Measurements from ENCODE around the gene KRTAP12-4. TPM values are rescaled to one million over a fixed set of nuclear protein-coding genes. Genes with fewer than 3 reads are reported as not detected.
"Not testable (repeated sequence)": the region's sequence is repeated elsewhere in the genome, so short reads cannot be mapped to it uniquely, and the experiment has no call there.

The KRTAP12-4 gene
- total RNA-seq, 1 donor from 2014 or later = not detected

DNA sequence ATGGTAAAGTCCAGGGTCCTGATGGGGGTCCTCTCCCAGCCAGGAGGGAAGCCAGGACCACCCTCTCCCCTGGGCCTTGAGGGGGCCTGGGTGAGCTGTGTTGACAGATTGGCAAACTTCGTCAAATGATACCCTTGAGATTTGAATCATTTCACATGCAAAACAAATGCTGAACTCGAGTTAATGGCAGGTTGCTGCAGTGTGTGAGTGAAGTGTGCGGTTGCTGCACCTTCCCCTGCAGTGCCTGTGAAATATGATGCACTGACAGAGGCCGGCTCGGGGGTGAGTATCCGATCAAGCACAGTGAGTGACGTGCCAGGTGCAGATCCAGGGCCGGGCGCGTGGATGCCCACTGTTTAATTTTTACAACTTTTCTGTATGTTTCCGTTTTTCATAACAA, 33.2 kb upstream of the KRTAP12-4 start:
- Histone ChIP-seq H3K27me3 (ENCODE audit: control insufficient read depth in 3 of 3, insufficient read depth in 3 of 3, low read length in 3 of 3) (peaks cover 11 to 45% (median 33%) of the 10 kb centered on the region in 3 donors), H3K4me1 (ENCODE audit: control insufficient read depth in 3 of 3, insufficient read depth in 3 of 3, low read length in 3 of 3) (no peaks in the 10 kb centered on the region), H3K36me3 (ENCODE audit: control insufficient read depth in 3 of 3, insufficient read depth in 3 of 3, low read length in 3 of 3) (no peaks in the 10 kb centered on the region), H3K4me3 (ENCODE audit: low read length in 3 of 3) (no peak overlapping the region), H3K9me3 (ENCODE audit: control insufficient read depth in 3 of 3, low read length in 3 of 3) (peaks cover 0 to 2% (median 1%) of the 10 kb centered on the region in 3 donors), H3K9ac (ENCODE audit: low read depth in 1 of 3, low read length in 3 of 3) (no peak overlapping the region), H3K27ac (ENCODE audit: low read depth, low read length) (no peak overlapping the region)

DNA sequence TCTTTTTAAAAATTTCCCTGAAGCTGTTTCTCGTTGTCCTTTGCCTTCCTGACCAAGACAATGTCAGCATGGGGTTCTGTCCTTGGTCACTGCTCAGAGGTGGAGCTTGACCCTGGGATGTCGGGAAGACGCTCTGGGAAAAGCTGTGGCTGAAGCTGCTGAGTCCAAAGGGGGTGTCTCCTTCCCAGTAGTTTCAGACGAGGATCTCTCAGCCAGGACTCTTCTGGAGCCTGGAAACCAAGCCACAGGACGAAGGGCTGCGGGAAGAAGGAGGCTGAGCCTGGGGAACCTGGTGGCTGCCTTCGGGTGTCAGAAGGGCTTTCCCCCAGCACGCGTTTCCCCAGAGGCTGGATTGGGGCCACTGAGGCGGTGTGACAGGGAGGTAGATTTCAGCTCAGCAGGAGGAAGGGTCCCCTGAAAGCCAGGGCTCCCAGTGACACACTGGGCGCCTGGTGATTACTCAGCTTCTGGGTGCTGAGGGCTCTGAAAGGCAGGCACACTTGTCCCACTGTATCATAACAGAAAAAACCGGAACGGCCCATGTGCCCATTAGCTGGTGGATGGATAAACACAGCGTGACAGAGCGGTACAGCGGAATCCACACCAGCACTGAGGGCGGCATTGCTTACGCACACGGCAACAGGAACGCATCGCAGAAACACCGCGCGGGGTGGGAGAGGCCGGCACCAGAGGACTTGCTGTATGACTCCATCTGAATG, 32.5 kb upstream of the KRTAP12-4 start:
- H3K4me1 ChIP-seq (ENCODE audit: control insufficient read depth in 3 of 3, insufficient read depth in 3 of 3, low read length in 3 of 3) = no peaks in the 10 kb centered on the region
- no peak overlapping the region for H3K27ac ChIP-seq (ENCODE audit: low read depth, low read length)
- H3K9ac ChIP-seq (ENCODE audit: low read depth in 1 of 3, low read length in 3 of 3) = no peak overlapping the region
- H3K36me3 ChIP-seq (ENCODE audit: control insufficient read depth in 3 of 3, insufficient read depth in 3 of 3, low read length in 3 of 3) = no peaks in the 10 kb centered on the region
- no peak overlapping the region for H3K4me3 ChIP-seq (ENCODE audit: low read length in 3 of 3)
- peaks cover 11 to 51% (median 38%) of the 10 kb centered on the region in 3 donors for H3K27me3 ChIP-seq (ENCODE audit: control insufficient read depth in 3 of 3, insufficient read depth in 3 of 3, low read length in 3 of 3)
- no peaks in the 10 kb centered on the region for H3K9me3 ChIP-seq (ENCODE audit: control insufficient read depth in 3 of 3, low read length in 3 of 3)

DNA sequence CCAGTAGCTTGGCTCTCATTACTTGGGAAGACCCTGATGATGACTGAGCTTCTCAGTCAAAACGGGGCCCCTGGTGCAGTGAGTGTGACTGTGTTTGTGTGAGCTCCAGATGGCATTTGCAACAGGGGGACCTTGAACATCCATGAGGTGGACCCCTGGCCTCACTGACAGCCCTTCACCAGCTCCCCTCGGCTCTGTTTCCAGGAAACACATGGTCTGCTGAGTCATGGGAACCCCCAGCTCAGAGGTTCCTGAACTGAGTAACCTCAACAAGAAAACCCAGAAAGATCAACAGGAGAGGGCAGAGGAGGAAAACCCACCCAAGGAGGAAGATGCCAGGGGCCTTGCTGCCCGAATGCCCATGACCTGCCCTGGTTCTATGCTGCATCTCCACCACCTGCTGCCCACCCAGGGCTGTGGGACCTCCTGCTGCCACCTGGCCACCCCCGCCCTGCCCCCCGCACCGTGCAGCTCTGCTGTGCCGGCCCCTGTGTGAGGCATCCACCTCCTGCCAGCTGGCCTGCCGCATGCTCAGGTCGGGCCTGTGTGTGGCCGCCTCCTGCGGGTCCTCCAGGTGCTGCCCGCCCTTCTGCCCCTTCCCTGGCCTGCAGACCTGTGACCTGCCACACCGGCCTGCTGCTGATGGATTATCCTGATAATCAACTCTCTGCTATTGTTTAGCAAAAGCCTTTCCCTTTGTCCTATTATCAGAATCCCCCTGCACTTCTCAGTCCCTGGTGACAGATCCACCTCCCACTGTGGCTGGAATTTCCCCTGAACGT, 31.7 kb upstream of the KRTAP12-4 start:
- Histone ChIP-seq H3K9me3 (ENCODE audit: control insufficient read depth in 3 of 3, low read length in 3 of 3) (no peaks in the 10 kb centered on the region), H3K27me3 (ENCODE audit: control insufficient read depth in 3 of 3, insufficient read depth in 3 of 3, low read length in 3 of 3) (peaks cover 11 to 51% (median 38%) of the 10 kb centered on the region in 3 donors), H3K27ac (ENCODE audit: low read depth, low read length) (no peak overlapping the region), H3K36me3 (ENCODE audit: control insufficient read depth in 3 of 3, insufficient read depth in 3 of 3, low read length in 3 of 3) (no peaks in the 10 kb centered on the region), H3K9ac (ENCODE audit: low read depth in 1 of 3, low read length in 3 of 3) (no peak overlapping the region), H3K4me1 (ENCODE audit: control insufficient read depth in 3 of 3, insufficient read depth in 3 of 3, low read length in 3 of 3) (no peaks in the 10 kb centered on the region), H3K4me3 (ENCODE audit: low read length in 3 of 3) (no peak overlapping the region)

DNA sequence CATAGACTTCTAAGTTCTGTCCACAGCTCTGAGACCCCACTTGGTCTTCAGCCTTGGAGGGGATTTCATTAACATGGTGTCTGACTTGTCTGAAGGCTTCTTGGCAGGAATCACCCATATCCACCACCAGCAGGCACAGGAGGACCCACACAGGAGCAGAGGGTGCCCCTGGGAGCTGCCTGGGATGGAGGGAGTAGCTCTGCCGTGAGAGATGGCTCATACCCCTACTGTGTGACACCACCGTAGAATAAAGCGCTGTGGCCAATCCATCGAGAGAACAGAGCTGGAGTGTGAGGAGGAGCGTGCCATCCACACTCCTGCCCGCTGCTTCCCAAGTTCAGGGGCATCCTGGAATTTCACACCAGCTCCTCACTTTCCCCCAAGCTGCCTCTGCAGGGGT, 30.6 kb upstream of the KRTAP12-4 start:
- not testable (repeated sequence) for H3K27ac ChIP-seq (ENCODE audit: low read depth, low read length); H3K4me3 ChIP-seq (ENCODE audit: low read length in 3 of 3); H3K9ac ChIP-seq (ENCODE audit: low read depth in 1 of 3, low read length in 3 of 3); H3K9me3 ChIP-seq (ENCODE audit: control insufficient read depth in 3 of 3, low read length in 3 of 3); H3K4me1 ChIP-seq (ENCODE audit: control insufficient read depth in 3 of 3, insufficient read depth in 3 of 3, low read length in 3 of 3); H3K36me3 ChIP-seq (ENCODE audit: control insufficient read depth in 3 of 3, insufficient read depth in 3 of 3, low read length in 3 of 3)
- peaks cover 11 to 51% (median 38%) of the 10 kb centered on the region in 3 donors for H3K27me3 ChIP-seq (ENCODE audit: control insufficient read depth in 3 of 3, insufficient read depth in 3 of 3, low read length in 3 of 3)

DNA sequence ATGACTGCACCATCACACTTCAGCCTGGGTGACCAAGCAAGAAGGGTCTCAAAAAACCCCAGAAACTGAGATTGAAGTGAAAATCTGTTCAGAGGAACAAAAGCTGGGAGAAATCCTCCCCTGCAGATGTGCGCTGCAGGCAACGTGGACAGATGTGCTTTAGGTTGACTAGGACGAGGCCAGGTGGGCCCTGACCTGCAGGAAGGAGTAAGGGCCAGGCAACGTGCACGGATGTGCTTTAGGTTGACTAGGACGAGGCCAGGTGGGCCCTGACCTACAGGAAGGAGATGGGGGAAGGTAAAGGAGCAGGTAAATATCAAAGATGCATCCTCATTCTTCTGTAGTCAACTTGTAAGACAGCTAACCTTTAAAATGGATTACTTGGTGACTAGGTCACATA, 30.0 kb upstream of the KRTAP12-4 start:
- Histone ChIP-seq H3K9me3 (ENCODE audit: control insufficient read depth in 3 of 3, low read length in 3 of 3) (no peaks in the 10 kb centered on the region), H3K4me1 (ENCODE audit: control insufficient read depth in 3 of 3, insufficient read depth in 3 of 3, low read length in 3 of 3) (no peaks in the 10 kb centered on the region), H3K36me3 (ENCODE audit: control insufficient read depth in 3 of 3, insufficient read depth in 3 of 3, low read length in 3 of 3) (no peaks in the 10 kb centered on the region), H3K4me3 (ENCODE audit: low read length in 3 of 3) (no peak overlapping the region), H3K9ac (ENCODE audit: low read depth in 1 of 3, low read length in 3 of 3) (no peak overlapping the region), H3K27me3 (ENCODE audit: control insufficient read depth in 3 of 3, insufficient read depth in 3 of 3, low read length in 3 of 3) (peaks cover 11 to 51% (median 38%) of the 10 kb centered on the region in 3 donors), H3K27ac (ENCODE audit: low read depth, low read length) (no peak overlapping the region)

DNA sequence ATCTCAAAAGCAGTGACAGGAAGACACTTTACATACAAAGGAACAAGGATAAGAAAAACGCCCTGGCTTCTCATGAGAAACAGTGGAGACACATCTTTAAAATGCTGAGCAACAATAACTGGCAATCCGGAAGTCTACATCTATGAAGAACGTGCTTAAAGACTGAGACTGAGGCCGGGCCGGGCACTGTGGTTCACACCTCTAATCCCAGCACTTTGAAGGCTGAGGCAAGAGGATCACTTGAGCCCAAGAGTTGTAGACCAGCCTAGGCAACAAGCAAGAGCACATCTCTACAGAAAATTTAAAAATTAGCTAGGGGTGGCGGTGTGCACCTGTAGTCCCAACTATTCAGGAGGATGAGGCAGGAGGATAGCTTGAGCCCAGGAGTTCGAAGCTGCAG, 29.6 kb upstream of the KRTAP12-4 start:
- Histone ChIP-seq H3K9ac (ENCODE audit: low read depth in 1 of 3, low read length in 3 of 3) (no peak overlapping the region), H3K4me1 (ENCODE audit: control insufficient read depth in 3 of 3, insufficient read depth in 3 of 3, low read length in 3 of 3) (no peaks in the 10 kb centered on the region), H3K4me3 (ENCODE audit: low read length in 3 of 3) (no peak overlapping the region), H3K27ac (ENCODE audit: low read depth, low read length) (no peak overlapping the region), H3K27me3 (ENCODE audit: control insufficient read depth in 3 of 3, insufficient read depth in 3 of 3, low read length in 3 of 3) (peaks cover 11 to 51% (median 38%) of the 10 kb centered on the region in 3 donors), H3K9me3 (ENCODE audit: control insufficient read depth in 3 of 3, low read length in 3 of 3) (no peaks in the 10 kb centered on the region), H3K36me3 (ENCODE audit: control insufficient read depth in 3 of 3, insufficient read depth in 3 of 3, low read length in 3 of 3) (no peaks in the 10 kb centered on the region)

DNA sequence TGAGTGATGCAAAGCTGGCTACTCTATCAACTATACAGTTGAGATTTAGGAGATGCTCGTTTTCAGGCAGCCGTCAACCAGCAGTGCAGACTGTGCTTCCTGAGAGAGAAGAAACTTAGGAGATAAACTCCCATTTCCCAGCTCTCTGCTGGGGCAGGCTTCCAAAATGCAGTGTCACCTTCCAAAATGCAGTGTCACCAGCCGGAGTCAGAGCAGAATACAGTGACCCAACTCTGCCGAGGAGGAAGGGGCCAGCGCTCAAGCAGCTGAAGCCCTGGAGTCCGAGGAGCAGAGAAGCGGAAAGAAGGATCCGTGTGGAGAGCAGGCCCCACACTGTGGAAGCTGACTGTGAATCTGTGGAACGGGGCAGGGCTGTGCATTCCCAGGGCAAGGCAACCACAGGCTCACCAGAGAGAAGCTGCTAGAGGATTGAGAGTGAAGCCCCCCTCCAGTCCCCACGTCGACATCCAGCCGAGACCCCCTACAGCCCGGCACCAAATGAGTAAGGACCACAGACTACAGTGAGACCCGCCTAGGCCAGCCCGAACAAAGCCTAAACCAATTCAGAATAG, 28.2 kb upstream of the KRTAP12-4 start:
- H3K4me3 ChIP-seq (ENCODE audit: low read length in 3 of 3) = no peak overlapping the region
- no peaks in the 10 kb centered on the region for H3K9me3 ChIP-seq (ENCODE audit: control insufficient read depth in 3 of 3, low read length in 3 of 3)
- no peaks in the 10 kb centered on the region for H3K4me1 ChIP-seq (ENCODE audit: control insufficient read depth in 3 of 3, insufficient read depth in 3 of 3, low read length in 3 of 3)
- H3K36me3 ChIP-seq (ENCODE audit: control insufficient read depth in 3 of 3, insufficient read depth in 3 of 3, low read length in 3 of 3) = no peaks in the 10 kb centered on the region
- H3K27ac ChIP-seq (ENCODE audit: low read depth, low read length) = no peak overlapping the region
- no peak overlapping the region for H3K9ac ChIP-seq (ENCODE audit: low read depth in 1 of 3, low read length in 3 of 3)
- peaks cover 11 to 41% (median 27%) of the 10 kb centered on the region in 3 donors for H3K27me3 ChIP-seq (ENCODE audit: control insufficient read depth in 3 of 3, insufficient read depth in 3 of 3, low read length in 3 of 3)

DNA sequence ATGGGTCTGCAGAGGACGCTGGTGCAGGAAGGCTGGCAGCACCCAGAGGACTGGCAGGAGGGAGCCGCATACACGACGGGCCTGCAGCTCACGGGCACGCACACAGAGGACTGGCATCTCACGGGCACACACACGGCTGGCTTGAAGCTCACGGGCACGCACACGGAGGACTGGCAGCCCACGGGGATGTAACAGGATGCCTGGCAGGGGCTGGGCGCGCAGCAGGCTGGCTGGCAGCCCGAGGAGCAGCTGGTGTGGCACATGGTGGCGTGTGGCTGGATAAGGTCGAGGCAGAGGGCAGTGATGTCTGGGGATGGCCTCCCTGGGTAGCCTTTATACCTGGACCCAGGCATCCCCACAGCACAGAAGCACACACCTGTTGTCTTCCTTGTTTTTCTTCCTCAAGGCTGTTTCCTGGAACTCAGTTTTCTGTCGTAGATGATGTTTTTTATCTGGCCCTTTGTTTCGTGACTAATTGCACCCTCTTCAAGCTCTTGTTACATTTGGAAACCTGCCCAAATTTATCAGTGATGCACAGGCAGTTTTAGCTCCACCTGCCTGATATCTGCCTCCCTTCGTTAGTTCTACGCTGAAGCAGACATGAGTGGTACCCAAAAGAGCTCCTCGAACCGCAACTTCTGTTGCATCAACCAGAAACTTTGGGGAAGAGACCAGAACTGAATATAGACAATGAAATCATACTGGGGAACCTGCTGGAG, 27.6 kb upstream of the KRTAP12-4 start, which contains the start of gene KRTAP12-1:
Gene KRTAP12-1 (minus strand): TSS at position 303 of the 719 bp plus-strand sequence. CDS start 40 bp downstream, at position 263.
- H3K9ac ChIP-seq (ENCODE audit: low read depth in 1 of 3, low read length in 3 of 3) = no peak within 1 kb of the TSS
- no peaks in the 10 kb centered on the region for H3K4me1 ChIP-seq (ENCODE audit: control insufficient read depth in 3 of 3, insufficient read depth in 3 of 3, low read length in 3 of 3)

DNA sequence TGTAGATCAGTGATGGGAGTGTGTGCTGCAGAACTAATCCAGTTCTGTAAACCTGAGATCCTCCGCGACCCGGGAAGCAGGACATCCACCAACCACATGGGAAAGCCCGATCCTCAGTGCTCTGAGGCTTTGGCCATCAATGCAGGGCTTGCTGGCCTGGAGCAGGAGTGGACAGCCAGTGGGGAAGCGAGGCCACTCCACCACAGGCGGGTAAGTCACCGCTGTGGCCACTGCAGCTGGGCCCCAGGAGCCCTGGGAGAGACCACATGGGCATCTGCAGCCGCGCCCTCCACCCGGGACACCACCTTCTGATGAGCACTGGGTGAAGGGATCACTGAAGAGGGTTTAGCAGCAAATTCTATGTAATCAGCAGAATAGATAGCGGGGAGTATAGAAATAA, 26.7 kb upstream of the KRTAP12-4 start:
- no peak overlapping the region for H3K27ac ChIP-seq (ENCODE audit: low read depth, low read length)
- H3K4me1 ChIP-seq (ENCODE audit: control insufficient read depth in 3 of 3, insufficient read depth in 3 of 3, low read length in 3 of 3) = no peaks in the 10 kb centered on the region
- H3K36me3 ChIP-seq (ENCODE audit: control insufficient read depth in 3 of 3, insufficient read depth in 3 of 3, low read length in 3 of 3) = no peaks in the 10 kb centered on the region
- no peak overlapping the region for H3K4me3 ChIP-seq (ENCODE audit: low read length in 3 of 3)
- peaks cover 0 to 33% (median 18%) of the 10 kb centered on the region in 3 donors for H3K27me3 ChIP-seq (ENCODE audit: control insufficient read depth in 3 of 3, insufficient read depth in 3 of 3, low read length in 3 of 3)
- H3K9ac ChIP-seq (ENCODE audit: low read depth in 1 of 3, low read length in 3 of 3) = no peak overlapping the region
- no peaks in the 10 kb centered on the region for H3K9me3 ChIP-seq (ENCODE audit: control insufficient read depth in 3 of 3, low read length in 3 of 3)

More for the DNA sequence above, 27.6 kb upstream of the KRTAP12-4 start, which contains the start of gene KRTAP12-1:
- Histone ChIP-seq H3K9me3 (ENCODE audit: control insufficient read depth in 3 of 3, low read length in 3 of 3) (no peaks in the 10 kb centered on the region), H3K27ac (ENCODE audit: low read depth, low read length) (no peak within 1 kb of the TSS), H3K27me3 (ENCODE audit: control insufficient read depth in 3 of 3, insufficient read depth in 3 of 3, low read length in 3 of 3) (peaks cover 7 to 39% (median 23%) of the 10 kb centered on the region in 3 donors), H3K36me3 (ENCODE audit: control insufficient read depth in 3 of 3, insufficient read depth in 3 of 3, low read length in 3 of 3) (no peaks in the 10 kb centered on the region), H3K4me3 (ENCODE audit: low read length in 3 of 3) (no peak within 1 kb of the TSS)
